GM23338 (cell line): ENCODE measurements around the gene VAMP7. TPM values are rescaled to one million over a fixed set of nuclear protein-coding genes. Genes with fewer than 3 reads are reported as not detected.

Source experiments
- ATAC-seq: fragments of 200-7000 bp; cut with Tn5 transposase; 3 replicates; pipeline ENCODE4 v1.9.1; 2020
- DNase-seq: peaks from one replicate; pipeline ENCODE4 v3.0.0-alpha.2; 2015; ENCODE audit warnings: low spot score
- H2AFZ ChIP-seq: fragments of 200-600 bp; sonication (generic); 2 replicates; pipeline ENCODE4 v1.8.0; 2016; ENCODE audit warnings: antibody characterized with exemption, mild to moderate bottlenecking, moderate library complexity
- H3F3A ChIP-seq: fragments of 200-600 bp; sonication (generic); replicated peaks from 2 replicates; pipeline ENCODE4 v1.8.0; 2017; ENCODE audit warnings: antibody characterized with exemption, mixed run types, low read depth
- H3K27ac ChIP-seq: fragments of 200-600 bp; sonication (generic); 2 replicates; pipeline ENCODE4 v1.6.1; 2016; ENCODE audit warnings: low read depth
- H3K27me3 ChIP-seq: fragments of 200-600 bp; sonication (generic); 2 replicates; pipeline ENCODE4 v1.8.0; 2016; ENCODE audit warnings: mild to moderate bottlenecking, mixed run types, moderate library complexity; ENCODE audit not compliant: insufficient read depth
- H3K36me3 ChIP-seq: fragments of 200-600 bp; sonication (generic); 2 replicates; pipeline ENCODE4 v1.8.0; 2016; ENCODE audit warnings: mild to moderate bottlenecking; ENCODE audit not compliant: insufficient read depth
- H3K4me1 ChIP-seq: fragments of 200-600 bp; sonication (generic); 2 replicates; pipeline ENCODE4 v1.8.0; 2016; ENCODE audit warnings: mild to moderate bottlenecking, moderate library complexity; ENCODE audit not compliant: insufficient read depth
- H3K4me2 ChIP-seq: fragments of 200-600 bp; sonication (generic); 2 replicates; pipeline ENCODE4 v1.7.1; 2017; ENCODE audit warnings: mixed run types
- H3K4me3 ChIP-seq: fragments of 200-600 bp; sonication (generic); 2 replicates; pipeline ENCODE4 v1.6.1; 2016; ENCODE audit warnings: mixed run types
- H3K79me2 ChIP-seq: fragments of 200-600 bp; sonication (generic); replicated peaks from 2 replicates; pipeline ENCODE4 v1.8.0; 2017; ENCODE audit warnings: mild to moderate bottlenecking; ENCODE audit not compliant: insufficient read depth
- H3K9me2 ChIP-seq: fragments of 200-600 bp; sonication (generic); 2 replicates; pipeline ENCODE4 v1.8.0; 2017; ENCODE audit not compliant: insufficient read depth
- H4K20me1 ChIP-seq: fragments of 200-600 bp; sonication (generic); replicated peaks from 2 replicates; pipeline ENCODE4 v1.8.0; 2017; ENCODE audit warnings: mild to moderate bottlenecking; ENCODE audit not compliant: insufficient read depth
- H3K27ac Mint-ChIP-seq: 2 replicates; pipeline ENCODE4 v1.8.0; 2020; ENCODE audit warnings: inconsistent platforms, mild to moderate bottlenecking, moderate library complexity, mixed read lengths
- H3K27me3 Mint-ChIP-seq: 3 replicates; pipeline ENCODE4 v1.8.0; 2022; ENCODE audit warnings: low read depth, mild to moderate bottlenecking, moderate library complexity, mixed read lengths, inconsistent platforms; ENCODE audit not compliant: insufficient read depth, poor library complexity
- H3K36me3 Mint-ChIP-seq: 3 replicates; pipeline ENCODE4 v1.8.0; 2021; ENCODE audit warnings: low read depth, mild to moderate bottlenecking, inconsistent platforms, moderate library complexity, mixed read lengths
- H3K4me1 Mint-ChIP-seq: 3 replicates; pipeline ENCODE4 v1.8.0; 2020; ENCODE audit warnings: mild to moderate bottlenecking, inconsistent platforms, mixed read lengths
- H3K4me3 Mint-ChIP-seq: 3 replicates; pipeline ENCODE4 v1.8.0; 2021; ENCODE audit warnings: moderate library complexity, mild to moderate bottlenecking, inconsistent platforms, mixed read lengths
- H3K9me3 Mint-ChIP-seq: 3 replicates; pipeline ENCODE4 v1.8.0; 2020; ENCODE audit warnings: moderate library complexity, mild to moderate bottlenecking, inconsistent platforms, mixed read lengths
- ETS1 ChIP-seq: IDR thresholded peaks from 2 replicates; pipeline ENCODE4 v1.6.1; 2016; ENCODE audit warnings: antibody characterized with exemption
- EZH2 ChIP-seq: fragments of 200-600 bp; sonication (generic); IDR thresholded peaks from one replicate; pipeline ENCODE4 v1.8.0; 2017; ENCODE audit warnings: antibody characterized with exemption, mild to moderate bottlenecking, low read depth; ENCODE audit not compliant: unreplicated experiment
- EZH2phosphoT487 ChIP-seq: fragments of 200-600 bp; sonication (generic); IDR thresholded peaks from one replicate; pipeline ENCODE4 v1.8.1; 2018; ENCODE audit warnings: antibody characterized with exemption; ENCODE audit not compliant: unreplicated experiment
- JUNB ChIP-seq: IDR thresholded peaks from one replicate; pipeline ENCODE4 v1.6.1; 2016; ENCODE audit warnings: antibody characterized with exemption; ENCODE audit not compliant: unreplicated experiment
- POLR2AphosphoS5 ChIP-seq: IDR thresholded peaks from 2 replicates; pipeline ENCODE4 v1.6.1; 2016; ENCODE audit warnings: antibody characterized with exemption, low read depth
- REST ChIP-seq: IDR thresholded peaks from one replicate; pipeline ENCODE4 v1.6.1; 2018; ENCODE audit warnings: antibody characterized with exemption; ENCODE audit not compliant: unreplicated experiment
- ZNF114 ChIP-seq: fragments of 250-450 bp; sonication (Bioruptor Pico); IDR thresholded peaks from 2 replicates; pipeline ENCODE4 v1.5.0; 2020; ENCODE audit warnings: mild to moderate bottlenecking, moderate library complexity
- ZNF331 ChIP-seq: fragments of 250-450 bp; sonication (Bioruptor Pico); IDR thresholded peaks from 2 replicates; pipeline ENCODE4 v1.5.0; 2020; ENCODE audit warnings: low read depth, mild to moderate bottlenecking, moderate library complexity
- polyA plus RNA-seq: library from polyadenylated mRNA; unstranded; fragments of >200 nt; fragmentation: Nextera tagmentation; extraction: Ambion mirVana; gene quantifications from 2 replicates; pipeline ENCODE4 v1.2.1, GENCODE V29; 2016
- total RNA-seq: library from RNA; depleted of rRNA; stranded (reverse); fragments of >200 nt; shearing (Covaris generic); gene quantifications from 2 replicates; pipeline ENCODE4 v1.2.3, GENCODE V29; 2014

Gene VAMP7
- total and polyA plus RNA-seq, 2 experiments from 2014 or later = 14.0 to 22.7 TPM

GRCh38 chrX:155876704-155877103, 4.4 kb upstream of the VAMP7 start:
- Mint-ChIP-seq H3K4me3 (no peak overlapping the region), H3K27me3 (peaks cover 3% of the 10 kb centered on the region)
- no peak for ATAC-seq

GRCh38 chrX:155877288-155877687, 3.9 kb upstream of the VAMP7 start:
- no peaks in the 10 kb centered on the region; the same call in 1 of the 2 replicates for H3K4me1 ChIP-seq
- no peak overlapping the region for H3K4me3 ChIP-seq
- H3K27me3 ChIP-seq = no peaks in the 10 kb centered on the region
- no peaks in the 10 kb centered on the region for H3K36me3 ChIP-seq
- no peak overlapping the region for H3K27ac ChIP-seq
- no peak for ATAC-seq
- H3K27me3 Mint-ChIP-seq = peaks cover 3% of the 10 kb centered on the region
- H3K9me2 ChIP-seq = no peaks in the 10 kb centered on the region
- TF ChIP-seq ZNF331 (CRISPR knock-in tag) (no peak), REST (no peak)
- H3F3A ChIP-seq = no peaks in the 10 kb centered on the region
- DNase-seq = no peak
- H3K79me2 ChIP-seq = peaks cover 8% of the 10 kb centered on the region
- H3K27ac Mint-ChIP-seq = no peak overlapping the region
- H3K4me1 Mint-ChIP-seq = no peaks in the 10 kb centered on the region
- H3K4me2 ChIP-seq = no peak overlapping the region
- no peak overlapping the region for H2AFZ ChIP-seq
- peaks cover 75% of the 10 kb centered on the region for H3K9me3 Mint-ChIP-seq
- H3K36me3 Mint-ChIP-seq = peaks cover 10% of the 10 kb centered on the region
- no peak overlapping the region for H3K4me3 Mint-ChIP-seq
- H4K20me1 ChIP-seq = peaks cover 4% of the 10 kb centered on the region; the same call in 1 of the 2 replicates

More at GRCh38 chrX:155876704-155877103, 4.4 kb upstream of the VAMP7 start:
- no peak overlapping the region for H3K27ac ChIP-seq
- H3K4me2 ChIP-seq = no peak overlapping the region
- Mint-ChIP-seq H3K36me3 (peaks cover 10% of the 10 kb centered on the region), H3K4me1 (no peaks in the 10 kb centered on the region), H3K27ac (no peak overlapping the region), H3K9me3 (peaks cover 70% of the 10 kb centered on the region)
- no peaks in the 10 kb centered on the region for H3K9me2 ChIP-seq
- H3K4me3 ChIP-seq = no peak overlapping the region
- no peaks in the 10 kb centered on the region for H3K36me3 ChIP-seq
- DNase-seq = no peak
- H4K20me1 ChIP-seq = no peaks in the 10 kb centered on the region
- H3K4me1 ChIP-seq = no peaks in the 10 kb centered on the region; the same call in 1 of the 2 replicates
- peaks cover 2% of the 10 kb centered on the region for H3K79me2 ChIP-seq
- no peaks in the 10 kb centered on the region for H3K27me3 ChIP-seq
- TF ChIP-seq EZH2phosphoT487 (no peak), ETS1 (no peak), REST (no peak), JUNB (no peak), POLR2AphosphoS5 (no peak), ZNF331 (CRISPR knock-in tag) (no peak), EZH2 (no peak), ZNF114 (CRISPR knock-in tag) (no peak)
- H3F3A ChIP-seq = no peaks in the 10 kb centered on the region
- H2AFZ ChIP-seq = no peak overlapping the region
